ENCODE measurements around the gene RNU5D-1.
A peak's percentile ranks its signal among the peaks of the same experiment; 100 is the strongest.

The RNU5D-1 gene

GRCh38 chr1:44733365-44733764, 2.4 kb upstream of the RNU5D-1 start:
- no peak for DNase-seq (ENCODE audit: low read depth in 2 of 2)

- DNase-seq (ENCODE audit: low read depth in 2 of 2), result no peak
These were observed 5.8 kb downstream of the RNU5D-1 start for GRCh38 chr1:44724955-44725698.

DNA sequence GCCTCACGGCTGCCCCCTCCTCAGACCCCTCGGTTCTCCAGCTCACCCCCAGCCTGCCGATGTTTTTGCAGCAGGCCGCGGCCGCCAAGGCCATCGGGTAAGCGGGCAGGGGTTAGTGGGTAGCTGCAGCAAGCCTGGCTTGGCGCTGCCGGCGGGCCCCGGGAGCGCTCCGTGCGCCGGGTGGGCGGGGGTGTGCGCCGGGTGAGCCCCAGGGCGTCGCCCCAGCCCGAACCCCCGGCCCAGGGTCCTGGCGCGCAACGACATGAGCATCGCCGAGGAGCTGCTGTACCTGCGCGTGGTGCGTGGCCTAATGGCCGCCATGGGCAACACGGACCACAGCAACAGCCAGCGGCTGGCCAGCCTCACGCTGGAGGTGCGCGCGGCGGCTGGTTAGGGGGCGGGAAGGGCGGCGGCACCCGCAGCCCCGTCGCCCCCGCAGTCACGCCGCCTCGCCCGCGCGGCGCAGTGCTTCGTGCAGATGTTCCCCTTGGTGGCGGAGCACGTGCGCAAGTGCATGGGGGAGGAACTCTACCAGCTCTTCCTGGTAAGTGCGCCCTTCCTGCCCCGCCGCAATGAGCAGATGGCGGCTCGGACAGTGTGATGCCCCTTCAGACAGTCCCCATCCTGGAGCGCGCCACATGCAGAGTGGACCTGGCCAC, 6.5 kb downstream of the RNU5D-1 start:
- DNase-seq (ENCODE audit: low read depth in 2 of 2), result no peak

DNA sequence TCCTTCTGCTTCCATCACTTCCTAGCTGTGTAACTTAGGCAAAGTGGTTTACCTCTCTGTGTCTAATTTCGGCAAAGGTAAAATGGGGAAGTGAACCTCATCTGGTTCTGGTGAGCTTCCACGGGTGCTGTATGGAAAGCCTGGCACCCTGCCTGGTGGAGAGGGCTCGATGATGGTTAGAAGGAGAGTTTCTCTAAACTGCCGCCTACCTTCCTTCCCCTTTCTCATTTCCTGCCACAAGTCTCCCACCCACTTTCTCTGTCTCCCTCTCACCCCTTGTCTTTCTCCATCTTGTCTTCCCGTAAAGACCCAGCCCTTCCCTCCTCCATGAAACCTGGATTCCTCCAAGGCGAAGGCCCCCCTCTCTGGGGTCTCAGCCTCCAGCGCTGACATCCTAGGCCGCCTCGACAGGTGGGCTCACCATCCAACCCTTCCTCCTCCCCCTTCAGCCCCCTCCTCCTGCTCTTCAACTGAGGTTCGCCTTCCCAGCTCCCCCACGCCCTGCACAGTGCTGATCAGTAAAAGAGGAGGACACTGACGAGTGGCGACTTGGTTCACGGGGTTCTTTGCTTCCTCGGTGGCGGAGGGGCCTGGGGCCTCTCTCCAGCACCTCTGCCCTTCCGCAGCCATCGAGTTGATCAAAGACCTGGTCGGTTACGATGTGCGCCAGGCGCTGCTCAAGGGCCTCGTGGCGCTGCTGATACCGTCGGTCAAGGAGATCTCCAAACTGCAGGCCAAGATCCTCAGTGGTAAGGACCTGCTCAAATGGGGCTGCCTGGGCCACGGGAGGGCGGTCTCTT, 7.3 kb downstream of the RNU5D-1 start:
- DNase-seq (ENCODE audit: low read depth in 2 of 2), result no peak

- DNase-seq (ENCODE audit: low read depth in 2 of 2), result no peak
These were observed 7.9 kb downstream of the RNU5D-1 start for GRCh38 chr1:44723064-44723463.

GRCh38 chr1:44721485-44722361, 9.2 kb downstream of the RNU5D-1 start:
- DNase-seq (ENCODE audit: low read depth in 2 of 2), result peak in 1 of 2 donors; percentile 60

GRCh38 chr1:44720281-44720680, 10.7 kb downstream of the RNU5D-1 start:
- DNase-seq (ENCODE audit: low read depth in 2 of 2), result no peak

DNA sequence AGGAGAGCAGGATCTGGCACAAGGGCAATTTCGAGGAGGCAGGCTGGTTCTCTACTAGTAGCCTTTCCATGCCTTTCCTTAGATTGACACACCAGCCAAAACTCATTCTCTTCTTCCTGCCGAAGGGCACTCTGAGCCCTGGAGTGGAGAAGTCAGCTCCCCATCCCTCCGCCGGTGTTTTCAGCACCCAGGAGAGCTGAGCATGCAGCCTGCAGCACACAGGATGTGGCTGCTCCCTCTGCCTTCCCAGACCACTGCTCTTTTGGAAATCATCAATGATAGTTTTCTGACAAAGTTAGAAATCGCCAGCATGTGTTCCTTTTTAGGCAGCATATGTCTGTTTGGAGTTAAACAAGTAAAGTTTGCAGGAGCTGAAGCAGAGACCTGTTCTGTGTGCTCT, 11.7 kb downstream of the RNU5D-1 start:
- no peak for DNase-seq (ENCODE audit: low read depth in 2 of 2)

DNA sequence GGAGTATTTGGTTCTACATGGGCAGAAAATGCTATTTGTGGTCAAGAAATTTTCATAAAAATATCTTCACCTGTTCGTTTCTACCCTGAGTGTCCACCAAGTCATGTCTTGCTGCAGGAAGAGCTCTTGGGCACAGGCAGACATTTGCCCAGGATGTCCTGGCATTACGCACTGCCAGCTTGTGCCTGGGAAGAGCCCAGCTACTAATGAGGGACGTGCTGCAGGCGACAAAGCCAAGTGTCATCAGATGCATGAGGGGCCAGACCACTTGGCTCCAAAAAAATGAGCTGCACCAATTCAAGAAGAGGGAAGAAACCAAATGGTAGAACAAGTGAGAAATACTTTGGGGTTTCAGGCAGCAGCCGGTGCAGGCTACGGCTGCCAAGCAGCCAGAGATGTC, 12.9 kb downstream of the RNU5D-1 start:
- DNase-seq (ENCODE audit: low read depth in 2 of 2), result no peak

DNA sequence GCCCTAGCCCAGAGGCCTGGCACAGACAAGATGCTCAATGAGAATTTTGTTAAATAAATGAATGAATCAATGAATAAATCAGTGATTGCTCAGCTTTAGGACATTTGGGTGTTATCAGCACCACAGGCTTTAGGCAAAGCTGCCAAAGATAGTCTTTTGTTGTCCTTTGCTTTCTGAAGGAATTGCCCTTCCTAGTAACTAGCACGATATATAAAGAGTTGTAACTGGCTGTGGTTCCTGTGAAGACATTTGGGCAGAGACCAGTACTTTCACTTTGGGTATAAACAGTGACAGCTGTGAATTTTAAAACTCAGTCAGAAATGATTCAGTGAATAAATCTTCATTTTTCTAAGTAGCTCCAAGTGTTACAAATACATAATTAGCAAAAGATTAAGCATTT, 13.3 kb downstream of the RNU5D-1 start:
- no peak for DNase-seq (ENCODE audit: low read depth in 2 of 2)

GRCh38 chr1:44717156-44717555, 13.8 kb downstream of the RNU5D-1 start:
- DNase-seq (ENCODE audit: low read depth in 2 of 2), result no peak

DNA sequence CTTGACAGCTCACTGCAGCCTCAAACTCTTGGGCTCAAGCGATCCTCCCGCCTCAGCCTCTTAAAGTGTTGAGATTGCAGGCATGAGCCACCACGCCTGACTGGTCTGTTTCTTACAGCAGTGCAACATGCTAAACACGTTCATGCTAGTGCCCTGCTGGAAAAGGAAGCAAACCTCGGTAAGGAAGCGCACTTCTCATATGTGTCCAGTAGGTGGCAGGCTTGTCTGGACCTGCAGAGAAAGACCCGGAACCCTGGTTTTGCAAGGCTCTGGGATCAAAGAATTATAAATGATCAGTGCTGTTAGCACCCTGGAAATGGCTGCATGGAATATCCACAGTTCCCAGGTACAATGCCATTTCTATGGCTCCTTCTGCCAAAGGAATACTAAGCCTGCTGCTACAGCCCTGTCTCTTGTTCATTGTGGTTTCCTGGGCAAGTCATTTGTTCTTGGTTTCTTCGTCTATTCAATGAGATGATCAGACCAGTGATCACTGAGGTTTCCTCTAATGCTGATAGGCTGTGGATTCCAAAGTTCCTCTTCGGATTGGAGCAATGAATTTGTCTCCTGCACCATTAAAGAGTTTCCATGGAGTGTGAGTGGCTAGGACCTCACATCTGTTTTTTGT, 15.9 kb downstream of the RNU5D-1 start:
- DNase-seq (ENCODE audit: low read depth in 2 of 2), result peak in 1 of 2 donors; percentile 40

GRCh38 chr1:44714532-44714931, 16.4 kb downstream of the RNU5D-1 start:
- no peak for DNase-seq (ENCODE audit: low read depth in 2 of 2)

DNA sequence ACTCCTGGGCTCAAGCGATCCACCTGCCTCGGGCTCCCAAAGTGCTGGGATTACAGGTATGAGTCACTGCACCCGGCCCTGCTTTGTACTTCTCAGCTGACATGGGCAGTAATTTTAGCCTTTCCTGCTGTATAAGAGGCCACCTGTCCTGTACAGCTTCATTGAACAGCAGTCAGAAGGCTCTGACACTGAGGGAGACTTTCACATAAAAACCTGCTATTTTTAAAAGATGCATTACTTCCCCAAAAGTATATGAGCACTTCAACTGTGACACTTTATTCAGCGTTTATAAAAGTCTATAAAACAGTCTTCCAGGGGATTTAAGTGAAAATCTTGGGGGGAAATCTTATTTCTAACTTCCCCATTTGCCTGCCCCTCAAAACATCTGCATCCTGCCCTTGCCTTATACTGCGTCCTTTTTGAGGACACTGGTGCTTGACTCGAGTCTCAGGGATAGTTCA, 17.6 kb downstream of the RNU5D-1 start:
- no peak for DNase-seq (ENCODE audit: low read depth in 2 of 2)

DNA sequence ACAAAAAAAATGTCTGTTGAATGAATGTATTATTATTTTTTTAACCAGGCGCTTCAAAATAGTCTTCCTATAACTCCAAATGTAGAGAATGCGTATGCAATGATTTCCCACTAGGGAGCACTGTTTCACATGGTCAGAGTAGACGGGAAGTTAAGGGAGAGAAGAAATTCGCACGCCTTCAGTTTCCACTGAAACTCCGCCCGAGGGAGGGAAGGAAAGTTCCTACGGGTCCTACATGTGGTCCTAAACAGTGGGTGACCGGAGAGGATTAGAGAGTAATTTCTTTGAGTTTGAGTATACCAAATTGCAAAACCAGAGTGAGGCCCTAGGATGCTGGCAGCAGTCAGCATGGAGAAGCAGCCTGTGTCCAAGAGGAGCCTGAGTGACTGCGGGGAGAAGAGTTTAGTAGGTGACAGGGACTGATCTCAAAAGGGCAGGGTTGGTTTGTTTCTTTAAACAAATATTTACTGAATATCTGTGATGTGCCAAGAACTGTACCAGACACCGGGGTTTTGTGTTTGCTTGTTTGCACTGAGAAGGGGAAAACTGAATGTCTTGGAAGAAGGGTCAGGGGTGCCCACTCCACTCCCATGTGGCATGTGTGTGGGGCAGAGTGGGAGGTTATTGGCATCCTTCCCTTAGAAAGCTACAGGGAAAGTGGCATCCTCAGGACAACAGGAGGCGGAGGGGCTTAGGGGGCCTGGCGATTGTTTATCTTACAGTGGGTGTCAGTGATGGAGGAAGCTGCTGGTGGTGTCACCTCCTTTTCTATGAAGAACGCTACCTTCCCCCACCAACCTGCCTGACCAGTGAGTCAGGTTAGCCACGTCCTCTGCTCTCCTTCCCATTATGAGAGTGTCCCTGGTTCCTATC, 22.8 kb downstream of the RNU5D-1 start:
- DNase-seq (ENCODE audit: low read depth in 2 of 2), result no peak

GRCh38 chr1:44707112-44707881, 23.7 kb downstream of the RNU5D-1 start:
- no peak for DNase-seq (ENCODE audit: low read depth in 2 of 2)

GRCh38 chr1:44705938-44706337, 25.0 kb downstream of the RNU5D-1 start:
- no peak for DNase-seq (ENCODE audit: low read depth in 2 of 2)

DNA sequence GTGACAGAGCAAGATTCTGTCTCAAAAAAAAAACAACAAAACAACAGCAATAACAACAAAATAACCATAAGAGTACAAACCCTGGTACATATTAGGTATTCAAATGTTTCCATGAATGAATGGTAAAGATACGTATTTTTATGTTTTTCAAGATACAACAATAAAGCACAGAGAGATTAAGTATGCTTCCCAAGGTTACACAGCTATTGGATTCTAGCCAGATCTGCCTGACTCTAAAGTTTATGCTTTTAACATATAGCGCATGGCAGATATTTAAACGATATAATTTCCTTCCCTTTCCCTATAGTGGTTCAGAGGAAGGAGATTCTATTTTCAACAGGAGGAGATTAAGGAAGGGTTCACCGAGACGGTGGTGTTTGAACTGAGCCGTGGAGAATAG, 25.5 kb downstream of the RNU5D-1 start:
- no peak for DNase-seq (ENCODE audit: low read depth in 2 of 2)

- no peak for DNase-seq (ENCODE audit: low read depth in 2 of 2)
These were observed 29.8 kb downstream of the RNU5D-1 start for GRCh38 chr1:44701141-44701573.

Measured in stimulated activated CD8-positive, alpha-beta memory T cell treated with anti-CD3 and anti-CD28 coated beads, Interleukin-15, amount 100 ng/mL, for 4 hours (primary cell).